ENCODE data around the gene NNAT.

NNAT gene

DNA sequence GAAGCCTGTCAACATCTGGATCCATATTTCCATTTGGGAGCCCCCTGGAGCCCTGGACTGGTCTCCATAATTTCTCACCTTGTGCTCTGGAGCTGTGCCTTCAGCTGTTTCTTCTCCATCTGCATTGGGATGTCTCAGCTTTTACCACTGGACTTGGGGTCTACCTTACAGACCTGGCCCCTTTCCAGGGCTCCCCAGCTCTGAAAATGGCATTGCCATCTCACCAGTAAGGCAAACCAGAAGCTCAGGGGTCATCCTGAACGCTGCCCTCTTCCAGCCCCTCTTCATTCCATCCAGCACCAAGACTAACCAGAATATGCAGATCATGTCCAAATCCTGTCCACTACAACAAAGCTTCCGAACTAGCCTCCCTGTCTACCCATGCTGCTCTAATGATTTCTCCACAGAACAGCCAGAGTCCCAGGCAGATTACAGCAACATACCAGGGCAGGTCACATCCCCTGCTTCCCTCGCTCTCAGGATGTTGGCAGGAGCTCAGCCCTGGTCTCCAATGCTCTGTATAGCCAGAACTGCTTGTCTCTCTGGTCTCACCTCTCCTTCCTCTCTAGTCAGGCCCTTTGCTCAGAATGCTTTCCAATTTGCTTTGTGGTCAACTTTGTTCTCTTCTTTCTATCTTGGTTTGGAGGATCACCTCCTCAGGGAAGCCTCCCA is 17.7 kb upstream of the NNAT start:
- no peak for DNase-seq

DNA sequence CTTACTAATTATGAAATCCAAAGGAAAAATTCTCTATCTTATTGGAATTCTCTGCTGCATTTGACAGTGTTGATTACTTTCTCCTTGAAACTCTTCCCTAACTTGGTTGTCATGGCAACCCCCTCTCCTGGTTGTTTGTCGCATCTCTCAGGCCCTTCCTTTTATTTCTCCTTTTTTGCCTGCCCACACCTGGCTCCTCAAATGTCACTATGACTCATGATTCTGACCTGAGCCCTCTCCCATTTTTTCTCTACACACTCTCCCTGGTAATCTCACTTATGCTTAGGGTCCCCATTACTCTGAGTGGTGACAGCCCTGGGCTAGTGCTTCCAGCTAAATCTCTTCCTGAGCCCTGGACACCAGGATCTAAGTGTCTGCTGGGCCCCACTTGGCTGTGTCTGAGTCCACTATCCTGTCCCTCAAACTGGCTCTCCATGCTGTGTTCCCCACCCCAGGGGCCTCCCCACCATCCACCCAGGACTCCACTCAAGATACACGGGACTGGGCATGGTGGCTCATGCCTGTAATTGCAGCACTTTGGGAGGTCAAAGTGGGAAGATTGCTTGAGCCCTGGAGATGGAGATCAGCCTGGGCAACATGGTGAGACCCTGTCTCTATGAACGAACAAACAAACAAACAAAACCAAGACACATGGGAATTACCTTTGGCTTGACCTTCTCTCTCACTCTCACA is 16.5 kb upstream of the NNAT start:
- no peak for DNase-seq

DNA sequence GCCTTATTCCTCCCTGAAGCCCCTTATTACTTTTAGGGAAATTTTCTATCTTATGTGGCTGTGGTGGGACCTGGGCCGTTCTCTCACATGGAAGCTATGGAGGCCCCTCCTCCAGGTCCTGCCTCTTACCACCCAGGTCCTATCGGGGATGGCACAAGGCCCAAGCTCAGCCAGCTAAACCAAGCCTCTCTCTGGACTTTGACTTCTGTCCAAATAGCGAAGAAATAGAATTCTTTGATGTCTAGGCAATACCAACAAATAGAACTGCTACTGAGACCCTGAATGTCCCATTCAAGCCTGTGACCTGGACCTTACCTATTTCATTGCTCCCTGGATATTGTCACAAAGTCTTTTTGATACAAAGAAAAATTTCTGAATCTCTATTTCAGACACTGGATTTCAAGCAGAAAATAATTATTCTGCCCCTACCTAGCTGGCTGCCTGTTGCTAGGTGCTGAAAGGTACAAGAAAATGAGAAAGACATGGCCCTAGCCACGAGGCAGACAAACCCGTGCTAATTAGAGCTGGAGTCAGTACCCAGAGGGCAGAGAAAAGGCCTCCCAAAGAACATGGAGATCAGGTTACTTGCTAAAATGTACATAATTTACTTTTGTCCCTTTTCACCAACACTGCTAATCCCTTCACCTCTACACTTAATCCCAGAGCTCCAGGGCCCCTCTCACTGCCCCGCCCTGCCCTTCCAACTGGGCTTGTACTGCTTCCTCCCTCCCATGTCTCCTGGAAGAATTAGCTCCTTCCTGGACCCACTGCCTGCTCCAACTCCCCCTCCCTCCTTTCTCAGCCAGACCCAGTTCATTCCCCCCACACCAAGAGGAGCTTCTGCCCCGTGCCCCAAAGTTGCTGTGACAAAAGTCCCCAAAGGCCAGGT is 15.5 kb upstream of the NNAT start:
- no peak for DNase-seq

DNA sequence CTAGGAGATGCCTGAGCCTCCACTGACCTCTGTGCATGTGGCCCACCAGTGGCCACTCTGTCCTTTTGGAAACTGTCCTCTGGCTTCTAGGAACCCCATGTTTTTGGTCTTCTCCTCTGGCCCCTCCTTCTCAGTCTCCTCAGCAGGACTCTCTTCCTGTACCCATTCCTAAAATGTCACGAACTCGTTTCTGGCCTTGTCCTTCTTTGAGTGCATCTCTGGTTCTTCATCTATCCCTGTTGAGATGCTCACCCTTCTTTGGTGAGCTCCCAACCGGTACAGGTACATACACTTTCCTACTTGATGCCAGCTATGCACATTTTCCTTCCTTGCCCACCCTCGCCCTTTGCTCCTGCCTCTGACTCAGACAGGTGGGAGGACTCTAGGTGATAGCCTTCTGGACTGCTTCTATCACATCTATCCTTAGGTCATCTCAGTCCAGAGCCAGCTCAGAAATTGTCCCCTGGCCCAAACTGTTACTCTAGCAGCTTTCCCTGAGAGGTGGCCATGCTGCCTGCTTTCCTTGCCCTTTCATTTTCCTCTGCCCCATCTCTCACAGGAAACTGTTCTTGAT is 14.8 kb upstream of the NNAT start:
- DNase-seq, result no peak

DNA sequence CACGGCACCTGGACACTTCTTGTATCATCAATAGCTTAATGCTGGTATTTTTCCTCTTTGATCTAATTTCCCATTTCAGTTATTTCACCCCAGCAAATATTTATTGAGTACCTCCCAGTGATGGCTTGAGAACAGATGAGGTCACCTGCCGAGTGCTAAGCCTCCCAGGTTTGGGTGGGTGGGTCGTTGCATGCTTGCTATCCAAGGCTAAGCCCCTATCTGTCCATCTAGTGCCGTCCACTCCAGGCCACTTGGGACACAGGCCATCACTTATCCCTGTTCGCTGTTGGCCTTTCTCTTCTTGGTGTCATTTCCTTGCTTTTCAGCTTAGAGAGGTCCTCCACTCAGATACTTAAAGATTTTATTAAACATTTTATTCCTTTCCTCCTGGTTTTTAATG is 10.8 kb upstream of the NNAT start:
- no peak for DNase-seq

DNA sequence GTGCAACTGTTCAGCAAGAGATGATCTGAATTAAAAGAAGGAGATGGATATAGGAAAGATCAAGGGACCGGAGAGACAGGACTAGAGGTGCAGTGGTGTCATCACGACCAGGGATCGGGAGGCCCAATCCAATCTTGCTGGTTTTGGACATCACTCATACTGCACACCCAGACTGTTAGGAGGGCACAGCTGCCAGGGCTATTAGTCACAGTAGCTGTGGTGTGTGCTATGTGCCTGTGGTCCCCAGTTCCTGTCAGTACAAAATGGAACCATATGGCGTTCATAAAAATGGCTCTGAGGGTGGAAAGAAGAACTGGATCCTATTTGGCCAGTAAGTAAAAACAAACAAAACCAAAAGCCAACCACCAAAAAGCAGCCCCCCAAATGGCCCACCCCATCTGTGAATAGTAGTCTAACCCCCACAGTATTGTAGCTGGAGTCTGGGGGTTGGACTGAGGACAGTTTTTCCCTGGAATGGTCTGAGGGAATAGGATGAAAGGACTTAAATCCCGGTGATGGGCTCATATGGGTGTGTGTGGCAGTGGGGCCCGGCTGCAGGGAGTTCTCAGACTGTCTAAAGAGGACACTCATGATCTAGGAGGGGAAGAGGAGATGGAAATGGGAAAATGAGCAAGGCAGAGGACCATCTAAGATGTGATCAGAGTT is 9.3 kb upstream of the NNAT start:
- DNase-seq, result no peak

DNA sequence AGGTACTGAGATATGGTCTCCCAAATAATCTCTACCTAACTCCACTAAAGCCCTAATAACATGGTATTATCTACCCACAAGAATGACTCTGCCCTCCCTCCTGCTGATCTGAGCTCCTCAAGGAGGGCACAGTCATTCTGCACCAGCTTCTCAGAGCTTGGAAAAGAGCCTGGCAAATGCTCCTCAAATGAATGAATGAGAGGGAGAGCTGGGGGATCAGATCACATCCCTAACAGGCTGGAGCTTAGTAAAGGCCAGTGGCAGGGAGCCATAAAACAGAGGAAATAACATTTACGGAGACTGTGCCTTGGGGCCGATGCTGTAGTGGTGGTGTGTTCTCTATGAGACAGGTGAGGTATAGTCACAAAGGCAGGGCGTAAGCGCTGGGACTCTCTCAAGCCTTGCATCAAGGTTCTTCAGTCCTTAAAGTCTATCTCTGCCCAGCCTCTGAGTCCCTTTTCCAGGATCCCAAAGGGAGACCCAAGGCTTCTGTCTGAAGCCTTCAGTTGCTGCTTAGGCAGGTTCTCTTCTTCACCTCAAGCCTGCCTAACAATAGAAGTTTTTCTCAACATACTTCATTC is 7.2 kb upstream of the NNAT start:
- no peak for DNase-seq

DNA sequence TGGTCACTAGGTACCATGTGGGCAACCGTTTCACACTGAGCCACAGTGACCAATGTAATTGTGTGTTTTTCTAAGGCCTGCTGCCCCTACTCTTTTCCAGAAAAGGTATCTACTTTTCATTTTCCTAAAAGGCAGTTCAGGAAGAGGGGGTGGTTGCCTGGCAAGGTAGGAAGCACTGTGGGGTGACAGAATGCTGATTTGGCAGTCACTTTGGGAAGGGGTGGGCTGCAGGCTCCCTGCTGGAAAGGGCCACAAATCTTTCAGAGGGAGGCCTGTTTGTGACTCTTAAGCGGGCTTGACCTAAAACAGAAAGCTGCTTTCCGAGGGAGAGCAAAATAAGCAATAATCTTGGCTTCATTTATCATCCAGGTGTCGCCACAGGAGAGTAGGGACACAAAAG is 5.2 kb upstream of the NNAT start:
- DNase-seq, result no peak

DNA sequence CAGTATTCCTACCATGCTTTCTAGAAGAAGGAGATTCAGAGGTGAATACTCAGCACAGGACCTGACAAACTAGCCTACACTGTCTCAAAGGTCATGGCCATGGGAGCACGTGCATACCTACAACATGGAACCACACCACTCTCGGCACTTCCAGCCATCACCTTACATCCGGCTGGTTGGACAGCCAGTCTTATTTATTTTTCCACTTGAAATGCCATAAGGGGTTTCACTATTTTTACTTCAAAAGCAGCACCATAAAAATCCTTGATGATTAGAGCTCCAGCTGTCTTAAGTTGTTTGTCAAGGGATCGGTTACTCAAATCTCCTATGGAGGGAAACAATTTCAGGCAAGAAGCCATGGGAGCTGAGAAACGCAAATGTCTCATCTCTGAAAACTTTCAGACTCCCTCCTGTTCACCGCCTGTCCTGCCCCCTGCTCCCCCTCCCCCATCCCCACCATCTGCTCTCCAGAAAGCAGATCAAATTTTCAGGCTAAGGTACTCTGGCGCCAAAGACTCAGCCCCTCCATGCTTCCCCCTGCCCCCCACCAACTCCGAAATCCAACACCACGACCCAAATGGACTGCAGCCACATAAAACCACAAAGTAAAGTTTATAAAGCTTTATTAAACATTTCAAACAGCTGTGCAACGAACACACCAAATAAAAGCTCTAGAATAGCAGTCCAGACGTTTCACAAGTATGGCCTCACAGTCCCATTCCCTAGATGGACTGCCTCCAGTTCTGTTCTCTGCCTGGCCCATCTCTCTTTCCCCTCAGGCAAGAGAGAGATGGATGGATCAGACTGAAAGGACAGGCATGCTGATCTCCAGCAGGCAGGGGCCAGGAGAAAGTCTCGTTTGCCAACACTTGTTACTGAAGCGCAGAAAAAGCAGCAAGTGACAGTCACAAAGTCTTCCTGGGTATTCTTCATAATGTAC is 4.0 kb upstream of the NNAT start:
- peak; percentile 86 for DNase-seq

DNA sequence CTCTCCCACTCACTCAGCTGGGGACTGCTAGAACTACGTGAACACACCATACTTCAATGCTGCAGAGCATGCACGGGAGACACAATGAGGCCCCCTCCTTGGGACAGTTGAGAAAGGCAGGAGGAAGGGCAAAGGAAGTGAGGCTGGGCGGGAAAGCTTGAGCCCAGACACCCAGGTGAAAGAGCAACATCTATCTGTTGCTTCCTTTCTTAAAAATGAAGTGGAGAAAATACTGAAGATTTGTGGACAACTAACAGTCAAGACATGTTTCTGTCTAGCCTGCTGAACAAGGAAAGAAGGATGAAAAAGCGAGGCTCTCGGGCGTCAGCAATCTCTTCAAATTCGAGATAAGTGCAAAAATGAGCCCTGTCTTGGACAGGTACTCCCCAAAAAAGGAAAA is 3.0 kb upstream of the NNAT start:
- DNase-seq, result no peak

DNA sequence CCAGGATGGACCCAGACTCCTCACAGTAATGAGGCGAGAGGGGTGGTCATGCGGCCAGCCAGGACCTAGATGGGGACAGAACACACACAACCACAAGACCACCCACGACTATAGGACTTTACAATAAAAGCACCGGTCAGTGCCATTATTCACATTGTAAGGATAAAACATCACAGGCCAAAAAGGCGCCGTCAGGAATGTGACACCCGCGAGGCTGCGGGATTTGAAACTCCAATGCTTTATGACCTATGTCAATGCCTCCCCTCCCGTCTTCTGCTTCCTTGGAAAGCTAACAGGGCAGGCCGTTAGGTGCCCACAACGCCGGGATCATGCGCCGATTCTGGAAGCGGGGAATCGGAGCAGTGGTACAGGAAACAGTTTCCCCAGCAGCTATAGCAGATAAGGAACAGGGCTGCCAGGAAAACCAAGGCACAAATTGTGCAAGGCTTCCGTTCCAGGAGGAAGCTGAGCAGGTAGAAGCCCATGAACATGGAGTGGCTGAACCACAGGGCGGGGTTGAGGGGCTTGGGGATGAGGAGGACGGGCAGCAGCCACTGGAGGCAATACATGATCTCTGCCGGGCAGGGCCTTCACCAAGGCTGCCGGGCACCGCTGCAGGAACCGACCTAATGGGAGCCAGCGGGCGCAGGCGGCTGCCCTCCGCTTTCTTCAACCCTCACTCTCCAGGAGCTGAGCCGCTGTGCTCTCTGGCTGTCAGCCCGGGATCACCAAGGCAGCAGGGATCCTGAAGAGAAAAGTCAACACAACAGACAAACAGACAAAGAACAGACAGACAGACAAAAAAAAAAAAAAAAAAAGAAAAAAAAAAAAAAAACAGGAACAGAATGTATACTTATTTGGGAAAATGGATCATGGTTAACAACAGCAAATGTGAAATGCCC is 2.2 kb upstream of the NNAT start:
- DNase-seq, result peak; percentile 46

DNA sequence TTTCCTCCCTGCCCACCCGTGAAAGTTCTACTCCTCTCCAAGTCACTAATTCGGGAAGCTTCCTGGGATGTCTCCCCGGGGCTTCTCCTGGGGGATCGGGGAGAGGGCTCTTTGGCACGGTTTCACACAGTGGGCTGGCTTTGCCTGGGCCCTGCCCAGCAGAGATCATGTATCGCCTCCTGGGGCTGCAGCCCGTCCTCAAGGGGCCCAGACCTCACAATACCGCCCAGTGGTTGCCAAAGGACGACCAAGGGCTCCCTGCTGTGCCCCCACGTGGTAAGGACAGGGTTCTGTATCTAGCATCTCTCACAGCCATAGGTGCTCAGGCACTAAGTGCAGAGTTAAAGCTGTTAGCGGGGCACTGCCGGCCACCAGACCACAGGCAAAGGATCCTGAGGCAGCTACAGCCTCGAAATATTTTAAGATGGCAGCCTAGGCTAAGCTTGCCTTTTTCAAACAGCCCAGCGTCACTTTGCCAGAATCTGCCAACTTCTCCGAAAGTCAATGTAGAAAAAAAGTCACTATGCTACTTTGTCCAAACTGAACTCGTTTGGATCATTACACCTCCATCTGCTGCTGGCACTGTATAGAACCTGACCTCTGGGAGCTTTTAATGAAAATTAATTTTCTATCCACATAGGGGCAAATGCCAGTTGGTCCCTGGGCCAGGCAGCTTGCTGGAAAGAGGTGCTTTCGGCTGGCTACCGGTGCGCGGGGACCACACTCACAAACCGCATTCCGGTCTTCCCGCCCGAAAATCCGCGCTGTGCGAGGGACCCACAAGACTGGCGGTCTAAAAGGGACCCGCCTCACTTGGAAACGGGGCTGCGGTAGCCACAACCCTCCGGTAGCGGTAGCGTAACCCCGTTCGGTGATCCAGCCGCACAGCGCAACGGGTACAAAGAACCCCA is 1.3 kb upstream of the NNAT start:
- peak; percentile 76 for DNase-seq

DNA sequence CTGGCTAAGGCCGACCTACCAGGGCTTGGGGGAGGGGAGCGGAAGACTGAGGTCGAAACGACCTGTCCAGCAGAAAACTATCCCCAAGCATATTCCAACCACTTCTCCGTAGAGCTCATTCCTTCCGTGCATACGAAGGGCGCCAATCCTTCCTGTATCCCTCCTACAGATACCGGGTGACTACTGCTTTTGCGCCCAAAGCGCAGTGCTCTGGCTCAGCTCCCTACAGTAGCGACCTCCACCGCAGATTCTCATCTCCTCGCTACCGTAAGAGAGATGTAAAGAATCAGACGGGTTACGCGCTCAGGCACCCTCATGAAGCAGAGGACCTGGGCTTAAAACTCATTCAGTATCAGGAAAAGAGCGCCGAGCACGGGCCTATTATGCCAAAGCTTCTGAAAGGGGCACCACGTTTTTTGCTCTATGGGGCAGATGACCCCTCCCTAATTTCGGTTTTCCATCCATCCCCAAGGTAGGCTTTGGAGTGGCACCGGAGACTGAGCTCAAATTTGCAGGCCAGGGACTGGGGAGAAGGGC is 563 bp upstream of the NNAT start:
- peak; percentile 50 for DNase-seq

DNA sequence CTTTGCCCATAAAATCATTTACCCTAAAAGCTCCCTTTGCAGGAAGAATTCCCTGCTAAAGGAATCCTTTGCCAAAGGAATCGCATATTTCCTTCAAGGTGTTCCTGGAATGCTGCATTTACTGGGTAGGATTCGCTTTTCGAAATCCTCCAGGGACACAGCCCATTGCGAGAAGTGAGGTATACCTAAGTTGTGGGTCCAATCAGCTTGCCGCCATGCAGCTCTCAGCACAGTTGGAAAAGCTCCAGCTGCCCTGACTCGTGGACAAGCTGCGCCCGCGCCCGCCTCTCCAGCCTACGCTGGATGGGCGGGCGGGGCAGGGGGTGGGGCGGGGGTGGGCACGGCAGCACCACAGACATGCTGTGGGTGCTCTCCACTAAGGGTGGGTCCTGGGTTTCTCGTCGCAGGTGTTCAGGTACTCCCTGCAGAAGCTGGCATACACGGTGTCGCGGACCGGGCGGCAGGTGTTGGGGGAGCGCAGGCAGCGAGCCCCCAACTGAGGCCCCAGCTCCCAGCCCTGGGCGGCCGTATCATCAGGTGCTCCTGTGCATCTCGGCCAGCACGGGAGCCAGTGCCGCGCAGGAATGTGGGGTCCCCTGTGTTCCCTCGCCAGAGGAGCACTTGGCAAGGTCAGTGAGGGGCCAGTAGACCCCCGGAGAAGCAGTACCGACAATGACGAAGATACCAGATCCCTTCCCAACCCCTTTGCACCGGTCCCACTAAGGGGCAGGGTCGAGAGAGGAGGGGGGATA is 1.4 kb downstream of the NNAT start:
- peak; percentile 81 for DNase-seq

DNA sequence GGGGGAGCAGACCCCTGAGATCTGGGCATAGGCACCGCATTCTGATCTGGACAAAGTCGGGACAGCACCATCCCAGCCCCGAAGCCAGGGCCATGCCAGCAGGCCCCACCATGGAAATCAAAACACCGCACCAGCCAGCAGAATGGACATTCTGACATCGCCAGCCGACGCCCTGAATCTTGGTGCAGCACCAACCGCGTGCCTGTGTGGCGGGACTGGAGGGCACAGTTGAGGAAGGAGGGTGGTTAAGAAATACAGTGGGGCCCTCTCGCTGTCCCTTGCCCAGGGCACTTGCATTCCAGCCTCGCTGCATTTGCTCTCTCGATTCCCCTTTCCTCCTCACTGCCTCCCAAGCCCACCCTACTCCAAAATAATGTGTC is 2.0 kb downstream of the NNAT start:
- DNase-seq, result no peak

DNA sequence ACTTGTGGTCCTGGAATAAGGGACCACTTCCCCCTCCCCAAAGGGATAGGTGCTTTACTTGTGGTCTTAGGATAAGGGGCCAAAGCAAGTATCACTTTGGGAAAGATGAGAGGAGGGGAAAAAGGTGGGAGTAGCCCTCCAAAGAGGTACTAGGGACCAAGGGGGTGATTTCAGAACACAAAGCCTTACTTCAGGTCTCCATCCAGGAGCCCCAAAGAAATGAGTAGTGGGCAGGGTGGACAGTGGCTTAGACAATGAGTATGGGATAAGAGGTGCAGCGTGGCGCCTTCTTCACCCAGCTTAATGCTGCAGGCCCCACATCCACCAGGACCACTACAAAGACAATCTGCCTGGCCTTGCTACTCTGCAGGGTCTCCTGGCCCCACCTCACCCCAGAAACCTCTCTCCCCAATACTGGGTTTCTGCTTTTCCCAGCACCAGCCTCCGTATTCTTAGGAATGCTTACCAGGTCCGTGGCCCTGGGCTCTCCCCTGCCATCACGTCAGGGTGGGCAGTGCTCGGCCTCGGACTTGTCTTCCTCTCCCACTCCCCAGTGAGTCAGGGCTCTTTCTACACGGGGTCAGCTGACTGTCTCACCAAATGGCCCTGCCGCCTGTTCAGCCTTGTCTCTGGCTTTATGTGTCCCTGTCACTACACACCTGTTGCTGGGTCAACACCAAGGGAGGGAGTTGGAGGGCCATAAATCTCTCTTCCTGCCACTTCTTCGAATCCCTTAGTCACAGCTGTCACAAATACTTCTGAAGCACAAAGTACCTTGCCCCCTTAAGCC is 3.1 kb downstream of the NNAT start:
- peak; percentile 96 for DNase-seq

Data from NCI-H510A treated with DMSO at 0.1 percent for 48 hours (cell line).